Umbilical cord (tissue), 2 donors: ENCODE results near the gene PLEKHA4. TPM values are rescaled to one million over a fixed set of nuclear protein-coding genes. Genes with fewer than 3 reads are reported as not detected.
"Not testable (repeated sequence)": the region's sequence is repeated elsewhere in the genome, so short reads cannot be mapped to it uniquely, and the experiment has no call there.

Experiments used
- DNase-seq: peaks from one replicate; pipeline ENCODE4 v3.0.0-alpha.2; 2015; ENCODE audit warnings: low spot score
- total RNA-seq: library from RNA; depleted of rRNA; stranded (reverse); fragments of >200 nt; gene quantifications from one replicate; pipeline ENCODE4 v1.2.3, GENCODE V29; 2014; ENCODE audit warnings: low replicate concordance; ENCODE audit not compliant: insufficient read depth

PLEKHA4 gene
- total RNA-seq, 1 donor from 2014 or later, result 2.6 TPM

DNA sequence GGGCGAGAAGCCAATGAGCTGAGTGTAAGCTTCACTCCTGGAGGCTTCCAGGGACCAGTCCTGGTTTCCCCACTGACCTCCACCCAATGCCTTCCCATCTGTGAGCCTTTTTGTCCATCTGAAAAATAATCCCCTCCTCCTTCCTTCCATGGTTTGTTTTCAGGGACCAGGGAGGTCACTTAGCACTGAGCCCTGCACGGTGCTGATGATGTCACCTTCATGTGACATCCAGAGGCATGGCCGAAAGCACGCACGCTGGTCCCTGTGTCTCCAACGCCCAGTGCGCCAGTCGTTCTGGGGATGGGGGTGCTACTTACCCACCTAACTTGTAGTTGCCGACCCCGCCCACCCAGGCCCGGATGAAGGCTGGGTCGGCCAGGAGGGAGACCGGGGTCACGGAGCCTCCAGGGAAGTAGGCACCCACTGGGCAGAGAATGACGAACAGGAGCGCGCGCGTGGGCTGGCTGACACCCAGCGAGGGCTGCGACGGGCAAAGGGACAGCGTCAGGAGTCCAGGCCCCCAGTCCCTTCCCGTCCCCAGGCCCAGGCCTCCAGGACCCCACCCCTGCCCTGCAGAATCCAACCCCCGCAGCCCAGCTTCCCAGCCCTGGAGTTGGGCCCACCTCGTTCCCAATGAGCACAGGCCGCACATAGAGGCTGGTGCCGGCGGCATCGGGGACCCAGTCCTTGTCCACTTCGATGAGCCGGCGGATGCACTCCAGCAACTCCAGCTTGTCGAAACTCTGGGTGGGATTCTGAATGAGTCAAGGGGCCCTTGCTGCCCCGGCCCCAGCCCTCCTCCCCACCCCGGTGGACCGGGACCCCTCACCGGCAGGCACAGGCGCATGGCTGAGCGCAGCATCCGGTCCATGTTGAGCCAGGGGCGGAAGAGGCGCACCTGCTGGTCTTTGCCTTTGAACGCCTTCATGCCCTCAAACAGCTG, 68.8 kb downstream of the PLEKHA4 start:
- no peak for DNase-seq

DNA sequence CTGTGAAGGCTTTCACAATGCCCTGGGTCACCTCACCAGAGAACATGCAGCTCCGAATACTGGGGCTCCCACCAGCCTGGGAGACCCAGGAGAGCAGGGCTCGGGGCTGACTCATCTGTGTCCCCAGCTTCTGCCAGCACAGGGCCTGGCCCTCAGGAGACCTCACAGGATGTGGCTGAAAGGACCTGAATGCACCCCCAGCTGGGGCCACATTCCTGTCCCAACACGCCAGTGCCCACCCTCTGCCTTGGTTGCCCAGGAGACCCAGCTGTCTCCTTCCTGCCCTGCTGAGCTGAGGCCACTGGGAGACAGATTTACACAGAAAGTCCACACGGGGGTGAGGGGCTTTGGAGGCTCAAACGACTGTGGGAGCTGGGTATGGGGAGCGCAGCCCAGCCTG, 69.5 kb downstream of the PLEKHA4 start:
- no peak for DNase-seq

DNA sequence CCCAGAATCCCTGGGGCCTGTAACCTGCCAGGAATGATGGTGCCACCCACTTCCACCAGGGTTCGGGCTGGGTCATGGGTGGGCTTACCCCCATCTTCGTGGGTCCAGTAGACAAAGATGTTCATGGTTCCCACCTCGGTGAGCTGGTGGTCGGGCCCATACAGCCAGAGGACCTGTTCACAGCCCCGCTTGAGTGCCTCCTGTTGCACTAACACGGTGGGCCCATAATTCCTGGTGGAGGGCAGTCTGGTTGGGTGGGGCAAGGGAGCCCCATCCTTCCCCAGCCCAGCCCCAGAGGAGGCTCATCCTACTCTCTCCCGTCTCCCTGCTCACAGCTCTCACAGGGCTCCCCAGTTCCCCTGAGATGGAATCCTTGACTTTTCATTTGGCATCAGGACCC, 71.3 kb downstream of the PLEKHA4 start:
- DNase-seq, result no peak

DNA sequence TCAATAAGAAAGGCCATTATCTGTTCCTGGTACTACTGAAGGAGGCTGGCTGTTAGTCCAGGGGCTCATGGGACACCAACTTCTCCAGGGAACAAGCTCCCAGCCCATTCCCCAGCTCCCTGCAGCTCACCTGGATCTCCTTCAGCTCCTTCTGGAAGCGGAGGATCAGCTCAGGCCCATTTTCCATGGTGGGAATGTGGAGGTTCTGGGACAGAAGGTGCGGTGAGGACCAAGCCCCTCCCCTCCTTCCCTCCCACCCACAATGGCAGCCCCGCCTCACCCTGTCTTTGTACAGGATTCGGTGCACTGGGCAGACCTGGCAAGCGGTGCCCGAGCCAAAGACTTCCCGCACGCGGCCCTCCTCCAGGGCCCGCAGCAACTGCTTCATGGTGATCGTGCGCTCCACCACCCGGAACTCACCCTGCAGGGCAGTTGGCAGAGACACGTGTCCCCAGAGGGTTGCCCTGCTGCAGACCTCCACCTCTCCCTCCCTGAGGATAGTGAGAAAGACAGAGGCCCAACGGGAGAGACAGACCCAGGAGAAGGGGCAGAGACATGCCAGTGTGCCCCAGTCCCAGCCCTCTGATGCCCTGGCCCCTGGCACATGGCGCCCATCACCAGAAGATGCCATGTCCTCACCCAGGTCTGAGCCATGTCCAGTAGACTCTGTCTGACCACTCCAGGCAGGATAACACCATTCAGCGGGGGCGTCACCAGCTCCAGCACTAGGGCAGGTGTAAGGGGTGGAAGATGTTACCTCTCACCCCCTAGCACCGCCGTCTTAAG, 71.9 kb downstream of the PLEKHA4 start:
- no peak for DNase-seq

DNA sequence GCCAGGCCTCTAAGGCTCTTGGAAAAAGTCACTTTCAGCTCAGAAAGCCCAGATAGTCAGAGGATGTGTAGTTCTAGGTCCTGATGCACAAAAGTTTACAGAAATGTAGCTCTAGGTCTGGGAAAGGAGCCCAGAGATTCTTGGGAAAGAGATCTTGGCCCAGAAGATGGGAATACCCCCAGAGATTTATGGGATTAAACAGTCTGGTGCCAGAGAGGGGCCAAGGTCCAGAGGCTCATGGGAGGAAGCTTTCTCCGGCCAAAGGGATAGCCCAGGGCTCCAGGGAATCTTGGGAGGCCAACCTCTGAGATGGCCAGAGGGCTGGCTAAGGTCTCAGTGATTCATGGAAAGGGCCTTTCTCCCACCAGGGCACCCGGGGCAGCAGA, 72.7 kb downstream of the PLEKHA4 start:
- no peak for DNase-seq

DNA sequence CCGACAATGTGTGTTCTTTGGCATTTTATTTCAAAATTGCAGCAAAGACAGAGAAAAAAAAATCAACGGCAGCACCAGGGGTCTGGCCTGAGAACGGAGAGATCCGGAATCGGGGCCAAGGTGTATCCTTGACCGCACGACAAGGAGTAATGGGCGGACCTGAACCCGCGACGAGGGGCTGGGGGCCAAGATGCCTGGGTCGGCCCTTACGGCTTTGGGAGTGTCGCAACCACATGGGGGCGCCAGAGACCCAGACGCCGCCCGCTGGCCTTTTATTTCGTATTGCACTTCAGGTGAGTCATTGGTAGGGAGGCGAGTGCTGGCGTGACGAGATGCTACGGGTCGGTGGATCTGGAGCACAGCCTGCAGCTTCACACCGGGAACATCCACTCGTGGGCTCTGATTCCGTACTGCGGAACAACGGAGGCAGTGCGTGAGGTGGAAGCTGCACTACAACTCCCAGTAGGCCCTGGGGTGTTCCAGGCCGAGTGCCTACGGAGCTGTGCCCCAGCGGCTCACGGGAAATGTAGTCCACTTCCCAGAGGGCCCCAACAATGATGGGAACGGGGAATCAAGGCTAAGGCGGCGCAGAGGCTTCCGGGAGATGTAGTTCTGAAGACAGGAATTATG, 73.2 kb downstream of the PLEKHA4 start:
- peak; percentile 97 for DNase-seq

DNA sequence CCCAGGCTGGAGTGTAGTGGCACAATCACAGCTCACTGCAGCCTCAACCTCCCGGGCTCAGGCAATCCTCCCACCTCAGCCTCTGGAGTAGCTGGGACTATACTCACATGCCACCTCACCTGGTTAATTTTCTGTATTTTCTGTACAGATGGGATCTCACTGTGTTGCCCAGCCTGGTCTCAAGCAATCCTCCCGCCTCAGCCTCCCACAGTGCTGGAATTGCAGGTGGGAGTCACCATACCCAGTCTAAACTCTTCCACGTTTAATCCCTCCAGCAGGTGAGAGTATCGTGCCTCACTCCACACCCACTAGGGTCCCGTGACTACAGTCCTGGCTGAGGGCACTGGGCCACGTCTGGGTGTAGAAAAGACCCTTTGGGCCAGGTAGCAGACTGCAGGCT, 74.1 kb downstream of the PLEKHA4 start:
- no peak for DNase-seq

DNA sequence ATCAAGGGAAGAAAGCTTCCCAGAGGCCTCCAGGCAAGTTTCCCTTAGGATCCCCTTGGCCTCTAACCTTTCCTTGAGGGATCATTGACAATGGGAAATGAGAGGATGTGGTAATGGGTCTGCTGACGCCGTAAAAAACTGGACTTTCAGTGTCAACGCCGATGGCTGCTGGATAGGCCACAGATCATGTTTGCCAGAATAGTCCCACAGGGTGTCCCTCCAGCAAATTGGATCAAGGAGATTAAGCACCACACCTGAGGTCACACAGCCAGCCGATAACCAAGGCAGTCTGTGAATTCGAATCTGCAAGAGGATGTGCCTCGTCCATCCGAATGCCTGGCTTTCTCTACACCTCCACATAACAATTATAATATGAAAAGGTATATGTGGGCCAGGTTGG, 75.1 kb downstream of the PLEKHA4 start:
- DNase-seq, result no peak

DNA sequence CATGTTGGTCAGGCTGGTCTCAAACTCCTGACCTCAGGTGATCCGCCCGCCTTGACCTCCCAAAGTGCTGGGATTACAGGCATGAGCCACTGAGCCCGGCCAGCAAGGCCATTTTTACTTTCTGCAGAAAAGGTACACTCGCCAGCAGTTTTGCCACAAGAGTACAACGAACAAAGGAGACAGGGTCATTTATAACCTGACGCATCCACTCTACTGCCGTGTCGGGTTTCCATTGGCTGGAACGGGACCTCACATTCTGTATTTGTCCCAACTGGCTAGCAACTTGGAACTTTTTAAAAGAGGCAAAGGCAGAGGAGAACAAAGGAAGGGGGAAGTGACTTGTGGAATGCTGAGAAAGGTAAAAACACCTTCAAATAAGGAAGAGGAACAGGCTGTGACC, 81.1 kb downstream of the PLEKHA4 start:
- DNase-seq, result not testable (repeated sequence)

Other genes starting within 250 kb of the PLEKHA4 start
- gene RPL18, start 249.4 kb downstream of the PLEKHA4 start, total RNA-seq, result 1,534 TPM
- gene SPHK2, start 249.1 kb downstream of the PLEKHA4 start, total RNA-seq, result 7.5 TPM
- 0.72 TPM for gene DBP, start 231.2 kb downstream of the PLEKHA4 start, total RNA-seq
- not detected for gene CA11, start 222.4 kb downstream of the PLEKHA4 start, total RNA-seq
- gene NTN5, start 195.6 kb downstream of the PLEKHA4 start, total RNA-seq, result not detected
- gene FUT2, start 172.6 kb downstream of the PLEKHA4 start, total RNA-seq, result 0.72 TPM
- not detected for gene MAMSTR, start 148.9 kb downstream of the PLEKHA4 start, total RNA-seq
- 3.1 TPM for gene RASIP1, start 128.0 kb downstream of the PLEKHA4 start, total RNA-seq
- gene IZUMO1, start 121.7 kb downstream of the PLEKHA4 start, total RNA-seq, result not detected
- 1.4 TPM for gene FUT1, start 116.0 kb downstream of the PLEKHA4 start, total RNA-seq
- not detected for gene FGF21, start 113.1 kb downstream of the PLEKHA4 start, total RNA-seq
- 11.1 TPM for gene BCAT2, start 57.6 kb downstream of the PLEKHA4 start, total RNA-seq
- 3.4 TPM for gene HSD17B14, start 32.1 kb downstream of the PLEKHA4 start, total RNA-seq
- 138 TPM for gene PPP1R15A, start 3.8 kb upstream of the PLEKHA4 start, total RNA-seq
- not detected for gene TULP2, start 30.1 kb upstream of the PLEKHA4 start, total RNA-seq
- gene NUCB1, start 31.7 kb upstream of the PLEKHA4 start, total RNA-seq, result 160 TPM
- not detected for gene DHDH, start 65.1 kb upstream of the PLEKHA4 start, total RNA-seq
- 59.9 TPM for gene BAX, start 86.3 kb upstream of the PLEKHA4 start, total RNA-seq
- gene FTL, start 96.7 kb upstream of the PLEKHA4 start, total RNA-seq, result 2,219 TPM
- gene GYS1, start 124.7 kb upstream of the PLEKHA4 start, total RNA-seq, result 46.9 TPM
- 47.2 TPM for gene RUVBL2, start 125.3 kb upstream of the PLEKHA4 start, total RNA-seq
- not detected for gene LHB, start 148.5 kb upstream of the PLEKHA4 start, total RNA-seq
- not detected for gene CGB3, start 155.7 kb upstream of the PLEKHA4 start, total RNA-seq
- 5.5 TPM for gene CGB2, start 163.3 kb upstream of the PLEKHA4 start, total RNA-seq
- gene CGB1, start 168.3 kb upstream of the PLEKHA4 start, total RNA-seq, result not detected
- gene CGB5, start 175.2 kb upstream of the PLEKHA4 start, total RNA-seq, result not detected
- not detected for gene CGB8, start 180.5 kb upstream of the PLEKHA4 start, total RNA-seq
- gene CGB7, start 189.1 kb upstream of the PLEKHA4 start, total RNA-seq, result not detected
- 4.1 TPM for gene NTF4, start 196.2 kb upstream of the PLEKHA4 start, total RNA-seq
- 0.72 TPM for gene KCNA7, start 204.1 kb upstream of the PLEKHA4 start, total RNA-seq
- 143 TPM for gene SNRNP70, start 216.8 kb upstream of the PLEKHA4 start, total RNA-seq
- not detected for gene LIN7B, start 245.8 kb upstream of the PLEKHA4 start, total RNA-seq